ENCODE measurements around the gene NEURL1B. TPM values are rescaled to one million over a fixed set of nuclear protein-coding genes. Genes with fewer than 3 reads are reported as not detected.

The NEURL1B gene
- total and polyA plus RNA-seq, 10 of the 15 experiments (the other 5 are each of a cell fraction or from before 2014, with no cell fraction given), result 0.04 to 0.28 (median 0.05) TPM; not detected in 4

DNA sequence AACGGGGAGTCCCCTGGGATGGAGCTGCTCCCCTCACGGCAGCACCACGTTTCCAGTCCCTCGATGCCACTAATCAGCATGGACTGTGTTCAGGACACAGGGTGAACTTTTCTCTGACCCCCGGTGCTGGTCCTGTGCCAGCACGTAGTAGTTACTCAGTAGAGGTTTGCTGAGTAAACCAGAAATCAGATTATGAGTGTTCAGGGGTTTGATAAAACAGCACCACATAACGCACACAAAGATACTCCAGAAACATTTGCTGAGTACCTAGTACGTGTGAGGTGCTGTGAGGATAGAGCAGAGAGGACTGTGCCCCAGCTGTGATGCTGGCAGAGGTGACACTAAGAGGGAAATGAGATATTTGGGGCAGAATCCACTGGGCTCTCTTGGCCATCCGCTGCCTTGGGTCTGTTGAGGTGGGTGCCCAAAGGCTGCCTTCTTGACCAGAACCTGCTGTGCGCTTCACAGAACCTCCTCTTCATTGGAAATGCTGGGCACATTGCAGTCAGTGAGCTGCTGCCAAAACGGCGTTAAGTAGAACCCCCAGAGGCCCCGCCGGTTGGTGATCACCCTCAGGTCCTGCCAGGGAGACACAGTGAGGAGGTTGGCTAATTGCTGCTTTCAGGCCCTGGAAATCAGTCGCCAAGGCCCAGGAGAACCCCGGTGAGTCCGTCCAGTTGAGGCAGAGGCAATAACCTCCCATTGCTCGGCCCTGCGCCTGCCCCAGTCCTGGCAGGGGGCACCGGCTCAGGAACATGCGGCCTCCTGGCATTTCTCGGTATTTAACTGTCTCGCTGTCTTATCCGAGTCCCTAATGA is 49.4 kb downstream of the NEURL1B start (continued):
- TF ChIP-seq, protein P1, sequence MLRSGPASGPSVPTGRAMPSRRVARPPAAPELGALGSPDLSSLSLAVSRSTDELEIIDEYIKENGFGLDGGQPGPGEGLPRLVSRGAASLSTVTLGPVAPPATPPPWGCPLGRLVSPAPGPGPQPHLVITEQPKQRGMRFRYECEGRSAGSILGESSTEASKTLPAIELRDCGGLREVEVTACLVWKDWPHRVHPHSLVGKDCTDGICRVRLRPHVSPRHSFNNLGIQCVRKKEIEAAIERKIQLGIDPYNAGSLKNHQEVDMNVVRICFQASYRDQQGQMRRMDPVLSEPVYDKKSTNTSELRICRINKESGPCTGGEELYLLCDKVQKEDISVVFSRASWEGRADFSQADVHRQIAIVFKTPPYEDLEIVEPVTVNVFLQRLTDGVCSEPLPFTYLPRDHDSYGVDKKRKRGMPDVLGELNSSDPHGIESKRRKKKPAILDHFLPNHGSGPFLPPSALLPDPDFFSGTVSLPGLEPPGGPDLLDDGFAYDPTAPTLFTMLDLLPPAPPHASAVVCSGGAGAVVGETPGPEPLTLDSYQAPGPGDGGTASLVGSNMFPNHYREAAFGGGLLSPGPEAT (IDR thresholded peaks at IDR 0.05; ENCODE audit: low read depth), result no peak
- TF ChIP-seq ZNF622 (IDR thresholded peaks at IDR 0.05) (no peak), MYB (IDR thresholded peaks at IDR 0.05; ENCODE audit: borderline replicate concordance, low read depth, low read length) (no peak), RAD51 (IDR thresholded peaks at IDR 0.05) (no peak), TCF3 (IDR thresholded peaks at IDR 0.05; ENCODE audit: borderline replicate concordance, insufficient read depth, low read depth, low read length) (no peak), KLF5 (IDR thresholded peaks at IDR 0.05; ENCODE audit: partially characterized antibody) (peak; percentile 51), NR2C2 (IDR thresholded peaks at IDR 0.05; ENCODE audit: borderline replicate concordance, control insufficient read depth, insufficient read length, low read depth) (no peak), SREBF2 (IDR thresholded peaks at IDR 0.05; ENCODE audit: low read length) (no peak), TAF1 (IDR thresholded peaks at IDR 0.05; ENCODE audit: borderline replicate concordance, low read depth, low read length) (no peak), KDM1A (IDR thresholded peaks at IDR 0.05; ENCODE audit: borderline replicate concordance) (no peak), ZNF384 (IDR thresholded peaks at IDR 0.05; ENCODE audit: borderline replicate concordance, low read depth, low read length) (no peak), NFIC (IDR thresholded peaks at IDR 0.05; ENCODE audit: low read depth, low read length) (peak; percentile 59; the same call in 1 of the 2 replicates), ZSCAN29 (IDR thresholded peaks at IDR 0.05) (no peak), CBX3 (IDR thresholded peaks at IDR 0.05; ENCODE audit: borderline replicate concordance, low read depth) (no peak), JUND (IDR thresholded peaks at IDR 0.05; ENCODE audit: low read depth, low read length) (no peak)
- TF ChIP-seq, protein P2, sequence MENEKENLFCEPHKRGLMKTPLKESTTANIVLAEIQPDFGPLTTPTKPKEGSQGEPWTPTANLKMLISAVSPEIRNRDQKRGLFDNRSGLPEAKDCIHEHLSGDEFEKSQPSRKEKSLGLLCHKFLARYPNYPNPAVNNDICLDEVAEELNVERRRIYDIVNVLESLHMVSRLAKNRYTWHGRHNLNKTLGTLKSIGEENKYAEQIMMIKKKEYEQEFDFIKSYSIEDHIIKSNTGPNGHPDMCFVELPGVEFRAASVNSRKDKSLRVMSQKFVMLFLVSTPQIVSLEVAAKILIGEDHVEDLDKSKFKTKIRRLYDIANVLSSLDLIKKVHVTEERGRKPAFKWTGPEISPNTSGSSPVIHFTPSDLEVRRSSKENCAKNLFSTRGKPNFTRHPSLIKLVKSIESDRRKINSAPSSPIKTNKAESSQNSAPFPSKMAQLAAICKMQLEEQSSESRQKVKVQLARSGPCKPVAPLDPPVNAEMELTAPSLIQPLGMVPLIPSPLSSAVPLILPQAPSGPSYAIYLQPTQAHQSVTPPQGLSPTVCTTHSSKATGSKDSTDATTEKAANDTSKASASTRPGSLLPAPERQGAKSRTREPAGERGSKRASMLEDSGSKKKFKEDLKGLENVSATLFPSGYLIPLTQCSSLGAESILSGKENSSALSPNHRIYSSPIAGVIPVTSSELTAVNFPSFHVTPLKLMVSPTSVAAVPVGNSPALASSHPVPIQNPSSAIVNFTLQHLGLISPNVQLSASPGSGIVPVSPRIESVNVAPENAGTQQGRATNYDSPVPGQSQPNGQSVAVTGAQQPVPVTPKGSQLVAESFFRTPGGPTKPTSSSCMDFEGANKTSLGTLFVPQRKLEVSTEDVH (IDR thresholded peaks at IDR 0.05; ENCODE audit: low read depth, partially characterized antibody), result no peak
- TF ChIP-seq, protein P3, sequence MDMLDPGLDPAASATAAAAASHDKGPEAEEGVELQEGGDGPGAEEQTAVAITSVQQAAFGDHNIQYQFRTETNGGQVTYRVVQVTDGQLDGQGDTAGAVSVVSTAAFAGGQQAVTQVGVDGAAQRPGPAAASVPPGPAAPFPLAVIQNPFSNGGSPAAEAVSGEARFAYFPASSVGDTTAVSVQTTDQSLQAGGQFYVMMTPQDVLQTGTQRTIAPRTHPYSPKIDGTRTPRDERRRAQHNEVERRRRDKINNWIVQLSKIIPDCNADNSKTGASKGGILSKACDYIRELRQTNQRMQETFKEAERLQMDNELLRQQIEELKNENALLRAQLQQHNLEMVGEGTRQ (IDR thresholded peaks at IDR 0.05; ENCODE audit: borderline replicate concordance, low read depth, low read length), result no peak
- TF ChIP-seq, protein P4, sequence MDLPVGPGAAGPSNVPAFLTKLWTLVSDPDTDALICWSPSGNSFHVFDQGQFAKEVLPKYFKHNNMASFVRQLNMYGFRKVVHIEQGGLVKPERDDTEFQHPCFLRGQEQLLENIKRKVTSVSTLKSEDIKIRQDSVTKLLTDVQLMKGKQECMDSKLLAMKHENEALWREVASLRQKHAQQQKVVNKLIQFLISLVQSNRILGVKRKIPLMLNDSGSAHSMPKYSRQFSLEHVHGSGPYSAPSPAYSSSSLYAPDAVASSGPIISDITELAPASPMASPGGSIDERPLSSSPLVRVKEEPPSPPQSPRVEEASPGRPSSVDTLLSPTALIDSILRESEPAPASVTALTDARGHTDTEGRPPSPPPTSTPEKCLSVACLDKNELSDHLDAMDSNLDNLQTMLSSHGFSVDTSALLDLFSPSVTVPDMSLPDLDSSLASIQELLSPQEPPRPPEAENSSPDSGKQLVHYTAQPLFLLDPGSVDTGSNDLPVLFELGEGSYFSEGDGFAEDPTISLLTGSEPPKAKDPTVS (IDR thresholded peaks at IDR 0.05; ENCODE audit: low read depth, low read length), result no peak
- TF ChIP-seq, protein P5, sequence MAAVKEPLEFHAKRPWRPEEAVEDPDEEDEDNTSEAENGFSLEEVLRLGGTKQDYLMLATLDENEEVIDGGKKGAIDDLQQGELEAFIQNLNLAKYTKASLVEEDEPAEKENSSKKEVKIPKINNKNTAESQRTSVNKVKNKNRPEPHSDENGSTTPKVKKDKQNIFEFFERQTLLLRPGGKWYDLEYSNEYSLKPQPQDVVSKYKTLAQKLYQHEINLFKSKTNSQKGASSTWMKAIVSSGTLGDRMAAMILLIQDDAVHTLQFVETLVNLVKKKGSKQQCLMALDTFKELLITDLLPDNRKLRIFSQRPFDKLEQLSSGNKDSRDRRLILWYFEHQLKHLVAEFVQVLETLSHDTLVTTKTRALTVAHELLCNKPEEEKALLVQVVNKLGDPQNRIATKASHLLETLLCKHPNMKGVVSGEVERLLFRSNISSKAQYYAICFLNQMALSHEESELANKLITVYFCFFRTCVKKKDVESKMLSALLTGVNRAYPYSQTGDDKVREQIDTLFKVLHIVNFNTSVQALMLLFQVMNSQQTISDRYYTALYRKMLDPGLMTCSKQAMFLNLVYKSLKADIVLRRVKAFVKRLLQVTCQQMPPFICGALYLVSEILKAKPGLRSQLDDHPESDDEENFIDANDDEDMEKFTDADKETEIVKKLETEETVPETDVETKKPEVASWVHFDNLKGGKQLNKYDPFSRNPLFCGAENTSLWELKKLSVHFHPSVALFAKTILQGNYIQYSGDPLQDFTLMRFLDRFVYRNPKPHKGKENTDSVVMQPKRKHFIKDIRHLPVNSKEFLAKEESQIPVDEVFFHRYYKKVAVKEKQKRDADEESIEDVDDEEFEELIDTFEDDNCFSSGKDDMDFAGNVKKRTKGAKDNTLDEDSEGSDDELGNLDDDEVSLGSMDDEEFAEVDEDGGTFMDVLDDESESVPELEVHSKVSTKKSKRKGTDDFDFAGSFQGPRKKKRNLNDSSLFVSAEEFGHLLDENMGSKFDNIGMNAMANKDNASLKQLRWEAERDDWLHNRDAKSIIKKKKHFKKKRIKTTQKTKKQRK (IDR thresholded peaks at IDR 0.05; ENCODE audit: low read depth, low read length), result no peak
